GM19372 (cell line): ENCODE measurements around the gene MSS51.
"Not testable (repeated sequence)": the region's sequence is repeated elsewhere in the genome, so short reads cannot be mapped to it uniquely, and the experiment has no call there.

Source experiments
- ATAC-seq: cut with Tn5 transposase; IDR thresholded peaks from one replicate; pipeline ENCODE4 v1.9.1; 2021; ENCODE audit warnings: mild to moderate bottlenecking, low read depth, moderate library complexity; ENCODE audit not compliant: unreplicated experiment

The MSS51 gene

GRCh38 chr10:73416571-73416970 lies 16.8 kb downstream of the MSS51 start:
- no peak for ATAC-seq

GRCh38 chr10:73414230-73414945 lies 19.0 kb downstream of the MSS51 start:
- peak; percentile 32 for ATAC-seq

DNA sequence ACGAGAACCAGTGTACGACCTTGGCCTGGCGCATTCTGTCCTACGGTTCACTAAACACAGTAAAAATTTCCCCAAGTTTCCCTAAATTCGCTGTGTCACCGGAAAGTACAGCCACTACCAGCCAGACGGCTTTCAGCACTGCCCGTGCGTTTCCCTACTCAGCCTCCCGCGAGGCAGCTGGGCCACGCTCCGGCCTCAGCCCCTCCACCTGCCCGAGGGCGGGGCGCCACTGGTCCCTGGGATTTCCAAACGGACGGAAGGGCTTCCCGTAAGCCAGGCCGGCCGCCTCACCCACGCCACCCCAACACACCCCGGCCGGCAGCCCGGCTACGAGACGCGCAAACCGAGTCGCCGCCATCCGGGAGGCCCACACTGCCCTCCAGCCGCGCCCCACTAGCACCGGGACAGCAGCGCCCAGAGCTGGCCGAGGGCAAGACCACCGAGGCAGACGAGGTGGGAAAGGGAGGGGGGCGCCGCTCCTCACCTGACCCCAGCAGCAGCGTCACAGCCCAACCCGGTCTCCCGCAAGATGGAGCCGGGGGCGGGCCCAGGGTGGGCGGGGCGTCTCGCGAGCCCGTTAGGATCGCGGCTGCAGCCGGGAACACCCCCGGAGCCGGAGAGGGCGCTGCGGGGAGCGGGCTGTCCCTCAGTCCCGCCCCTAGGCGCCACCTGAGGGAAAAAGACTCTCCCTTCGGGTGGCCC lies 19.7 kb downstream of the MSS51 start, which contains the start of gene ANXA7:
ANXA7 (minus strand) TSS at position 531 of the 702 bp plus-strand sequence. CDS start 13,202 bp downstream, outside the sequence.
- peak; percentile 80 for ATAC-seq

DNA sequence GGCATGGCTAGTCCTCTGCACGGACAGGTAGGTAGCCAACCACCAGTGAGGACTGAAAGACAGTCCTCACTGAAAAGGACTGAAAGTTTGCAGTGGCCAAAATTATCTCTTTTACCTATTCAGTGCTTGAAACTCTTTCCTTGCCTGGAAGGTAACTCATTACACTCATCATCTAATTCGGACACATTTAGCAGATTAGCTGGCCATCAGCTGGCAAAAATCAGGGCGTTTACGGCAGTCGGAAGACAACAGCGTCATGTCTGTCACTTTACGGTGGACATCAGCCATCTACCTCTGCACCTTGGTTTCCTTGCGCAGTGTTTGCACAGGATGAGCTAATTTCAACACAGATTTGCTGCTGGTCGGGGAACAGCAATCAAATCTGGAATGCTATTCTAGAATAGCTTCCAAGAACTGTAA lies 20.2 kb downstream of the MSS51 start:
- ATAC-seq: peak; percentile 26

DNA sequence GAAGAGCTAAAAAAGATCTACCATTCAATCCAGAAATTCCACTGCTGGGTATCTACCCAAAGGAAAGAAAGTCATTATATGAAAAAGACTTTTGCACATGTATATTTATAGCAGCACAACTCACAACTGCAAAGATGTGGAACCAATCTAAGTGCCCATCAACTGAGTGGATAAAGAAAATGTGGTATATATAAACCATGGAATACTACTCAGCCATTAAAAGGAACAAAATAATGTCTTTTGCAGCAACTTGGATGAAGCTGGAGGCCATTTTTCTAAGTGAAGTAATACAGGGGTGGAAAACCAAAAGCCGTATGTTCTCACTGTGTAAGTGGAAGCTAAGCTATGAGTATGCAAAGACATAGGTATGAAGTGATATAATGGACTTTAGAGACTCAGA lies 22.5 kb downstream of the MSS51 start:
- ATAC-seq: no peak

- no peak for ATAC-seq
Observed at GRCh38 chr10:73408978-73409521, 24.3 kb downstream of the MSS51 start.

DNA sequence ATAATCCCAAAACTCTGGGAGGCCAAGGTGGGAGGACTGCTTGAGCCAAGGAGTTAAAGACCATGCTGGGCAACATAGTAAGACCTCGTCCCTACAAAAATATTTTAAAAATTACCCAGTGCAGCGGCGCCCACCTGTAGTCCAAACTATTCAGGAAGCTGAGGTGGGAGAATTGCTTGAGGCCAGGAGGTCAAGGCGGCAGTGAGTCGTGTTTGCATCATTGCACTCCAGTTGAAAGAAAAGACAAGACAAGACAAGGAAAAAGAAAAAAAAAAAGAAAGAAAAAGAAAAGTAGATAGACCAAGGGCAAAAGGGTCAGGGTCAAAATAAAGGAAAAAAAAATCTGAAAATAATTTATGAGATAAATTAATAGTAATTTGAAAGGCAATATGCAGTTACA lies 25.3 kb downstream of the MSS51 start:
- no peak for ATAC-seq

GRCh38 chr10:73407495-73407894 lies 25.9 kb downstream of the MSS51 start:
- no peak for ATAC-seq

- ATAC-seq: no peak
Observed at GRCh38 chr10:73406846-73407245, 26.5 kb downstream of the MSS51 start.

DNA sequence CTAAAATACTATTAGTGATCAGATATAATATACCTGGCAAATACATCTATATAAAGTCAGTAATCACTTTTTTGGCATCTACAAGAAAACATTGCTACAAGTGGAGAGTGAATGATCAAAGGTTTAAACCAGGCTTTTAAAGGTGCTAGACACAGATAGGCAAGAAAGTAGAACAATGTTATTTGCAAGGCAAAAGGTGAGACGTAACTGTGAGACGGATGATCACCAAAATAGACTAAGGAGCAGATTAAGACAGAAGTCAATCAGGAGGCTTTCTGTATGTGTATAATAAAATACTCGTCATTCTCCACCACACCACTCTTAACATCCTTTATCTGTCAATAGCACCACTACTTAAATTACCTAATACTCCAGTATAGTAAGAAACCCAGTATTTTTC lies 27.8 kb downstream of the MSS51 start:
- no peak for ATAC-seq

GRCh38 chr10:73404690-73405089 lies 28.7 kb downstream of the MSS51 start:
- no peak for ATAC-seq

- no peak for ATAC-seq
Observed at GRCh38 chr10:73401636-73402035, 31.7 kb downstream of the MSS51 start.

DNA sequence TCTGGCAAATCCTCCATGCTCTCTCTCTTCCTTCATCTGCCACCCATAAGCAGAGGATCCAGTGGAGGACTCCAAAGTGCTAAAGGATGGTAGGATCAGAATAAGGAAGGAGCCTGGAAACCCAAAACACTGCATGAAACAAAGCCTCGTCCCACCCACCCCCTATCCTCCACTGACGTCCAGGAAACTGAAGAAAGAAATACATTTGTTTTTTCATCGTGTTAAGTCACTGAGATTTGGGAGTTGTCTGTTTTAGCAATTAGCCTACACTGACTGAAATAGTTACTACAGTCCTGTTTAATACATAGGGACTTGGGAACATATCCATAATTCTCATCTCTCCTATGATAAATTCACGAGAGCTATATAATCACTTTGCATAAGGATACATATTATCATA lies 34.3 kb downstream of the MSS51 start:
- ATAC-seq: no peak

- no peak for ATAC-seq
Observed at GRCh38 chr10:73398024-73398423, 35.3 kb downstream of the MSS51 start.

- not testable (repeated sequence) for ATAC-seq
Observed at GRCh38 chr10:73394325-73394724, 39.0 kb downstream of the MSS51 start.

DNA sequence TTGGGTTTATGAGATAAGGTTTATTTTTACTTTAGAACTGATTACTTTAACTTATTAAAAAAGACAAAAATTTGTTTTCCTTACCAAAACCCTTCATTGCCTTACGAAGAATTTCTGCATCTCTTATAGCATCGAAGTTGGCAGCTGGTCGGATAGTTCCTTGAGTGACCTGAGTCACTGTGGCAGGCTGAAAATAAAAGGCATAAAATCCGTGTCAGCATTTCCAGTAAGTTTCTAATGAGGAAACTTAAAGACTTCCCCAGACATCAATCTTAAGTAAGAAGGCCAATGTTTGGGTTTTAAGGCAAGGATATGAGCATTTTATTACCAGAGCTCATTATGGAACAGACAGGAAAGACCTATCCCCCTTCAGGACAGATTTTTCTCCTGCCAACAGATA lies 45.1 kb downstream of the MSS51 start:
- ATAC-seq: no peak

- ATAC-seq: no peak
Observed at GRCh38 chr10:73386583-73386982, 46.8 kb downstream of the MSS51 start.

GRCh38 chr10:73379064-73379748 lies 54.2 kb downstream of the MSS51 start:
- ATAC-seq: no peak

DNA sequence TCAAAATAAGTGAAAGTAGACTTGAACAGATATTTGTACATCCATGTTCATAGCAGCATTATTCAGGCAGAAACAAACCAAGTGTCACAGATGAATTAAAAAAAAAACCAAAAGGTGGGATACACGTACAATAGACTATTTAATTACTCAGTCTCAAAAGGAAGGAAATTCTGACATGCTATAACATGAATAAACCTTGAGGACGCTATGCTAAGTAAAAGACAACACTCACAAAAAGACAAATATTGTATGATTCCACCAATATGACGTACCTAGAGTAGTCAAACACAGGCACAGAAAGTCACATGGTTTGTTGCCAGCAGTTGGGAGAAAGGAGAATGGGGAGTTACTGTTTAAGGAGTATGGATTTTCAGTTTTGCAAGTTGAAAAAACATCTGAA lies 56.7 kb downstream of the MSS51 start:
- no peak for ATAC-seq
